GM18502 (cell line): Measurements from ENCODE around the gene PNLIP.

ENCODE experiments used
- ATAC-seq: cut with Tn5 transposase; IDR thresholded peaks from one replicate; pipeline ENCODE4 v1.9.1; 2021; ENCODE audit warnings: mild to moderate bottlenecking; ENCODE audit not compliant: unreplicated experiment, poor library complexity

The PNLIP gene

DNA sequence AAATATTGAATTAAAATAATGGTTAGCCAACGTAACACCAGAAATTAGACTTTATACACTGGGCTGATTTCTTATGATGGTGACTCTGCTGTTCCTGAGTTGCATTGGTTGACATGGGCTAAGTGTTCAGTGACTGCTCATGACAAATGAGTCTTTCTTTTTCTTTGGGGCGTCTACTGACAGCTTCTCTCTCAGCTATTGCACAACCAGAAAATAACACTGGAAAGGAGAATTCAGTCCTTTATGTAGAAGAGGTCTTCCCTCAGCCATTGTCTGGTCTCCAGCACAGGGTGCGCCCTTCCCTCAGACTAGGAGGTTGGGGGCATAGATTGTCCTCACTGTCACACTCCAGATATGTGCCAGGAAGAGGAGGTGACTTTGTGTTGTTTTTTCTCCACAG is 21.6 kb downstream of the PNLIP start:
- no peak for ATAC-seq

DNA sequence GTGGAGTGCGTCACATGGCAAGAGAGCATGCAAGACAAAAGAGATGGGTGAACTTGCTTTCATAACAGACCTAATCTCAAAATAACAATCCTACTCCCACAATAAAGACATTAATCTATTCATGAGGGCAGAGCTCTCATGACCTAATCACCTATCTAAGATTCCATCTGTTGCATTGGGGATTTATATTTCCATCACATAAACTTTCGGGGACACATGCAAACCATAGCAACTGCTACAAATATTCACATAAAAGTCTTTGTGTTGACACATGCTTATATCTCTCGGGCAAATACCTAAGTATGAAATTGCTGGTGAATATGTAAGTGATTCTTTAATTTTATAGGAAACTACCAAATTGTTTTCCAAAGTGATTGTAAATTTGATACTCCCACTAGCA is 29.1 kb downstream of the PNLIP start:
- no peak for ATAC-seq

DNA sequence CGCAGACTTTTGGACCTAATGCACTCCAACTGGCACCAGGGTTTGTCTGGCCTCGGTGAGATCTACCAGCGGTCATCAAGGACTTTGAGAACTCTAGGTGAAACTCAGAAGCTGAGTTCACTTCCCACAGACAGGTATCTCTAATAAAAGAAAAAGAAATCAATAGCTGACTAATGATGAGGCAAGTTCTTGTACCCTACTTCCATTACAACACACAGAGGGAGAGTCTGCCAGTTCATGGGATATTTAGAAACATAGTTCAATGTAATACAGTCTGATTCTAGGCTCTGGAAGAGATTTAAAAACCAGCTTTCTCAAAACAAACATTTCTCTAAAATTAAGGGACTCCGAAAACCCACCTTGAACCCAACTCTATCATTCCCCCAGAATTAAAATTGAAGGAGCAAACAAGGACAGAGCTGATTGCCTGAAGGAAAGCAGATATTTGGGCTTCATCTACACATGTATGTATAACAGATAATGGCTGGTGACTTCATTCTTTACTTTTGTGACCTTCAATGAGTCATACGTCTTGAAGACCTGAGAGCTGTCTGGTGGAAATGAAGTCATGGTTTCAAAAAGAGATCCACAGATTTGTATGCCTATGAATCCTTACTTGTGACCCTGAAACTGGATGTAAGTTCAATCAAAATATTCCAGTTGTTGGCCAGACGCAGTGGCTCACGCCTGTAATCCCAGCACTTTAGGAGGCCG is 42.3 kb downstream of the PNLIP start:
- ATAC-seq = no peak

DNA sequence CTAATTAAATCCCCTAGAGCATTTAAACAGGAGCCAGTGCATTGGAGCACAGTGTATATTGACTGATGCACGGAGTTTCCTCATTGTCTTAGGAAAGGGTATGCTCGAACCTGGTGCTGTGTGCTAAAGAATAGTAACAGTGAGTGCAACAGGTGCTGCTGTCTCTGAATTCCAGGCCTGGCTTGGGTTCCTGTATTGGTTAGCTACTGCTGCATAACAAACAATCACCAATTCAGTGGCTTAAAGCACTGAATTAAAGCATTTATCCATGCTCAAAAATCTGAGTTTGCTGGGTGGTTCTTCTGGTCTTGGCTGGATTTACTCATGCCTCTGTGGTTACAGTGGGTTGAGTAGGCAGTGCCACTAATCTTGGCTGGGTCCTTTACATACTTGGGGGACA is 43.3 kb downstream of the PNLIP start:
- no peak for ATAC-seq

DNA sequence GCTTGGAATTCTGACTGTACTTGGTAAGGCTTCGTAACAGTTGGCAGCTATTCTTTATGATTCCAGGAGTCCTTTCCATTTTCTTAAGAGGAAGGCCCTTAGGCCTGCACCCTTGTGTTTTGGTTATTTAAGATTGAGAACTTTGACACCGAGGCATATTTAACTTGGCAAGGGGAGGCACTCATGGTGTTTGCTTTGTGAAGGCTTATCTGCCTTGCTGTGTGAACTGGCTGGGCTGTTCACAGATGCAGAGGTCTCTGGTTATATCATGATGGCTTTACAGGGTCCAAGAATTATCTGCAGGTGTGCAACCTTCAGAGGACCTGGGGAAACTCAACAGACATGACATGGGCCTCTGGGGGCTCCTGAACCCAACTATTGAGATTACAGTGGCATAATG is 44.2 kb downstream of the PNLIP start:
- no peak for ATAC-seq

DNA sequence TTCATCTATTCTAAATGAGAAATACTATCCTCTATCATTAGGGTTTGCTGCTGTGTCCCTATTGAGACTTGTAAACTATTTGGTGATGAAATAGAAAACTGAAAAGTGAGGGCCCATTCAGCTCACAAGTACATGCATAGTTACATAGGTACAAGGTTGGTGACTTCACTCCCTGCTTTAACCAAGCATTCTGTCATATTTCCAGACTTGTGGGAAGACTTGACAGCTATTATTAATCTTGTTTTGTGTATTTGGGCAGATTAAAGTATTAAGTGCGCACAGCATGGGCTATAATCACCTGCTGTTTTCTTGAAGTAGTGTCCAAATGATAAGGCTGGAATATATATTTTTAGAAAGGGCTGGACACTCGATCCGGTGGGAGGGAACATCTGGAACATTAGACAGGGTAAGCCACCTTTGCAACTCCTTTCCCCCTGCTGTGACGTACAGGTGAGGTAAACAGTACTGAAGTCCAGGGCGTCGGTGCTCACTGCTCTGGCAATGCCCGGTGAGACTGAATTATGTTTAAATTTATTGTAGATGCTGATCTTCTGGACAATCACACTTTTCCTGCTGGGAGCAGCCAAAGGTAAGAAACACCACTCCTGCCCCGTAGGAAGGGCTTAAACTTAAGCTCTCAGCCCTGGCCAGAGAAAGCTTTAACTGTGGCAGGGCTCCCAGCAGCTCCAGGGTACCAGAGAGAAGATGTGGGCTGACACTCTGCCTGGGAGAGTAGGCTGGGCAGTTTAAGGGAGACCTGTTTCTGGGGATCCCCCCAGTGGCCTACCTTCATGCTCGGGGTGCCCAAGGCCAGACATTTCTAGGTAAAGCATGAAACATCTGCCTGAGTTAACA is 45.1 kb downstream of the PNLIP start, which contains the start of gene PNLIPRP1:
TSS of gene PNLIPRP1 (plus strand) at position 370 of the 855 bp plus-strand sequence. CDS start at position 541, 171 bp downstream.
- no peak for ATAC-seq

DNA sequence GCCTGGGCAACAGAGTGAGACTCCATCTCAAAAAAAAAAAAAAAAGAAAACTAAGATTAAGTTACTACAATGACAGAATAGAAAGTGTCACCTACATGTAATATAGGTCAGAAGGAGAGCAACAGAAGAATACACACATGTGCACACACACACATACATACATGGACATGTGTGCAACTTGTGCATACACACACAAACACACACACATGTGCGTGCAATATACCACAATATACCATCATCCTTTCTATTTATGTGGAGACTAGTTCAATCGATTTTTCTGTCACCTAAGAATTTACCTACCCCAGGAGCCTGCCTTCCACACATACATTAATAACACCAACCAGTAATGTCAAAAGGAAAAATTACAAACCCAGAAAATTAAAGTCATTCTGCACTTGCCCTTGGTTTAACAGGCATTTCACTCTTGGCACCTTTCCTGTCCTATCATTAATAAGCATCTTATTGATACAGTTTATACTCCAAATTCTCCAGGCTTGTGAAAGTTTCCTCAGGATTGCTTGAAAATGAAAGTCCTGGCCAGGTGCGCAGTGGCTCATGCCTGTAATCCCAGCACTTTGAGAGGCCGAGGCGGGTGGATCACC is 47.5 kb downstream of the PNLIP start:
- ATAC-seq = no peak

DNA sequence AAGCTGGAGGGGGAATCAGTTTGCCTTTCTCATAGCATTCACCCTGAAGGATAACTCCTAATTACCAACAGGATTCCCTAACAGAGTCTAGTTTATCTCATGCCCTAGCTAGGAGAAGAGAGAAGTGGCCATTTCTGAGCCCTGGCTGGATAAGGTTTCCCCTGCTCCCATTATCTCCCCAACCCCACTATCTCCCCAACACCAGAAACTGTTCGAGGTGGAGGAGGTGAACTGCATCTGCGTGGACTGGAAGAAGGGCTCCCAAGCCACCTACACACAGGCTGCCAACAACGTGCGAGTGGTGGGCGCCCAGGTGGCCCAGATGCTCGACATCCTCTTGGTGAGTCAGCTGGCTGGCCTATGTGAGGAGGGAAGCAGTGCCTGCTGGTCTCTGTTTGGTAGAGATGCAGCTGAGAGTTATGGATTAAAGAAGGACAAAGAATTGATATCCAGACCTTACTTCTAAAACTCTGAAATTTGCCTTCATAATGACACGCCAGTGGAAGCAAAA is 48.8 kb downstream of the PNLIP start:
- ATAC-seq = no peak

DNA sequence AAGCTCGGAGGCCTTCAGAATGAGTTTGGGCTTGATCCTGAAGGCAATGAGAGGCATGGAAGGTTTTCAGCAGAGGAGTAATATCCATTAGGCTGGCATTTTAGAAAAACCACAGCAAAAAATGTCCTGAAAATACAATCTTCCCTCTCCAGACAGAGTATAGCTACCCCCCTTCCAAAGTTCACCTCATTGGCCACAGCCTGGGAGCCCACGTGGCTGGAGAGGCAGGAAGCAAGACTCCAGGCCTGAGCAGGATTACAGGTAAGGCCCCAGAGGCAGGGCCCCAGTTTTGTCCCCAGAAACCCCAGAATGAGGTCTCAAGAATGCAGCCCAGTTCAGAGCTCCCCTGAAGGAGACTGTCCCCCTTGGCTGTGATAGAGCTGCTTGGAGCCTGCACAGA is 50.3 kb downstream of the PNLIP start:
- ATAC-seq = no peak

DNA sequence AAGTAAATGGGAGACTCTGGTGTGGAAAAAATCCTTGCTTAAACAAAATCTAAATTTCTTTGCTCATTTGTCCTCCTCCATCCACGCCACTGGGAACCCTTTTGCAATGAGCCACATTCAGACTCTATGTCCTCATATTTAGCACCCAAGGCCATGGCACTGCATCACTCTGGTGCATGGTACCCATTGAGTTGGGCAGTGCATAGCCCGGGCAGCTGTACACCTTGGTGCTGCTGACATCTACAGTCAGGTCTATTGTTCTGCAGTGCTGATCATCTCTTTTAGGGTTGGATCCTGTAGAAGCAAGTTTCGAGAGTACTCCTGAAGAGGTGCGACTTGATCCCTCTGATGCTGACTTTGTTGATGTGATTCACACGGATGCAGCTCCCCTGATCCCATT is 51.8 kb downstream of the PNLIP start:
- ATAC-seq = no peak

DNA sequence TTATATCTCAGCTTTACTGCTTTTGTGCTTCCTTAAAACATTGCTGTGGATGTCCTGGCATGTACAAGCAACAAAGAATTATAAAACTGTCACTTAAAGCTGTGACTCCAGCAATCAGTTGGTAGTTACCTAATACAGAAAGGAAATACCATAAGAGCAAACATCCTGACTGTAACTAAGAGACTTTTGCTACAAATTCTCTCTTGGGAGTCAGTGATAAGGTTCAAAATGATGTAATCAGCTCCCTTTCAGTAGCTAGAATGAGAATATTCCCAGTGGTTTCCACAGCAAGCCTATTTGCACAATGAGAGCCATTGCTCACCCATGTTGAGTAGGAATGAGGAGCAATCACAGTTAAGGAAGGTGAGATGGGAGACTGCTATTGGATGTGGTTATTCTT is 52.6 kb downstream of the PNLIP start:
- no peak for ATAC-seq

DNA sequence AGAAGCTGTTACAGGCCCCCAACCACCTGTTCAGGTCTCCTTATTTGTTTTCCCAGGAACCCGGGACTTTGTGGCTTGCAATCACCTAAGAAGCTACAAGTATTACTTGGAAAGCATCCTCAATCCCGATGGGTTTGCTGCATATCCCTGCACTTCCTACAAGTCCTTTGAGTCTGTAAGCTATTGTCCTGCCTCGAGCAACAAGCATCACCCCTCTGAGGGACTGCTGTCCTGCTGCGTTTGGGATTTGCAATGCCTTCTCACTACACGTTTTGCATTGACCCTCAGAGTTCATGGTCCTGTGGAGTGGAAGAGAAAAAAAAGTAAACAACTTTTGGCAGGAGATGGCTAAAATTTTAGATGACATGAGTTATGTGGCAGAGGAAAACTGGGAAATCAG is 54.3 kb downstream of the PNLIP start:
- no peak for ATAC-seq

DNA sequence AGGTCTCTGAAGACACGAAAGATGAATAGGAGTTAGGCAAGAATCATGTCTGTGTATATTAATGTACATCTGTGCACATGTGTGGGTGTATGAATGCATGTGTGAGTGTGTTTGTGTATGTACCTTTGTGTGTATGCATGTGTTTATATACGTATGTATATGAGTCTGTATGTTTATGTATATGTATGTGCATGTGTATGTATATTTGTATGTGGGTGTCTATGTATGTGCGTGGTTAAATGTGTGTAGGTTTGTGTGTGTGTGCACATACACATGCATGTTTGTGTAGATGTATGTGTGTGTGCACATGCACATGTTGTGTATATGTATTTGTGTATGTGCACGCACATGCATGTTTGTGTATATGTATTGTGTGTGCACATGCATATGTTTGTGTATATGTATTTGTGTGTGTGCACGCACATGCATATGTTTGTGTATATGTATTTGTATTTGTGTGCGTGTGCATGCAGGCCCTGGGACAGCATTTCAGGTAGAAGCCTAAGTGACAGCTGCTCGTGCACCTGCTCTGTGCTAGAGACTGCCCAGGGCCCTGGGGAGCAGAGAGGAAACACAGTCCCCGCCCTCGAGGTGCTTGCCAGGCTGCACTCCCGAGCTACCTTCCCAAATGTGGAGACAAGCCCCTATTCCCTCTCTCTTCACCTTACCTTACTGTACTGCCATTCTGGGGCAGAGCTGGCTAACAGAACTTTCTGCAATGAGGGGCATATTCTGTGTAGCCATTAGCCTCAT is 57.1 kb downstream of the PNLIP start:
- no peak for ATAC-seq

DNA sequence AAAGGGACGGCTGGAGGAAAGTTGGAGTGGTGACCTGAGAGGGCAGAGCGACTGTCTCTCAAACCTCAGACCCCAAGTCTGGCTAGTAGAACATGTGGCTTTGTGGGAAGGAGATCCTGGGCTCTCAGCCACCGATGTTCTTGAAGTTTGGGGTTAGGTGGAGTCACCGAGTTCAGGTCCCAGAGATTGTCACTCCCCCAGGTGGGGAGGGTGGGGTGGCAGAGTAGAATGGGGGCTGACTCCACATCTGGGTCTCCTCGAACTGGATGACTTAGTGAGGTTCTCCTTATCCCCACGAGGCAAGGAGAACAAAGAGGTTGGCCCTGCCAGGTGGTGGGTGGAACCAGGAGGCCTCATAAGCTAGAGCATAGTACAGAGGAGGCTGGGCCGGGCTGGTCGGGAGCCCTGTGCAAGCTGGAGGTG is 60.3 kb downstream of the PNLIP start:
- ATAC-seq = no peak

DNA sequence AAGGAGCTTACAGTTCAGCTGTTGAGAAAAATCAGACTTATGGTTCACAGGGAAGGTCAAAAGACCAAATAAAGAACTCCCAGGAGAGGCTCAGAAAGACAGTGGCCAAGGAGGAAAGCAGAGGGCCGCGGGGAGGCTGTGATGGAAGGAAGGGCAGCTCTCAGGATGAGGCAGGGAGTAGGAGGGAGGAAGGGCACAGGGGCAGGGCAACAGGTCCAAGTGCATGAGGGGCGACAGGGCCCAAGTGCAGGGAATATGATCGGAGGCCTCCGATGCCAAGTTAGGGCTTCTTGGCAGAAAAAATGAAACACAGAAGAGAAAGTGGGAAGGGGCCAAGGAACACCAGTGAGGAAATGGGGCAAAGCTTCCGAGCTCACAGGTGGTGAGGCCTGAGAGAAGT is 61.6 kb downstream of the PNLIP start:
- ATAC-seq = no peak

DNA sequence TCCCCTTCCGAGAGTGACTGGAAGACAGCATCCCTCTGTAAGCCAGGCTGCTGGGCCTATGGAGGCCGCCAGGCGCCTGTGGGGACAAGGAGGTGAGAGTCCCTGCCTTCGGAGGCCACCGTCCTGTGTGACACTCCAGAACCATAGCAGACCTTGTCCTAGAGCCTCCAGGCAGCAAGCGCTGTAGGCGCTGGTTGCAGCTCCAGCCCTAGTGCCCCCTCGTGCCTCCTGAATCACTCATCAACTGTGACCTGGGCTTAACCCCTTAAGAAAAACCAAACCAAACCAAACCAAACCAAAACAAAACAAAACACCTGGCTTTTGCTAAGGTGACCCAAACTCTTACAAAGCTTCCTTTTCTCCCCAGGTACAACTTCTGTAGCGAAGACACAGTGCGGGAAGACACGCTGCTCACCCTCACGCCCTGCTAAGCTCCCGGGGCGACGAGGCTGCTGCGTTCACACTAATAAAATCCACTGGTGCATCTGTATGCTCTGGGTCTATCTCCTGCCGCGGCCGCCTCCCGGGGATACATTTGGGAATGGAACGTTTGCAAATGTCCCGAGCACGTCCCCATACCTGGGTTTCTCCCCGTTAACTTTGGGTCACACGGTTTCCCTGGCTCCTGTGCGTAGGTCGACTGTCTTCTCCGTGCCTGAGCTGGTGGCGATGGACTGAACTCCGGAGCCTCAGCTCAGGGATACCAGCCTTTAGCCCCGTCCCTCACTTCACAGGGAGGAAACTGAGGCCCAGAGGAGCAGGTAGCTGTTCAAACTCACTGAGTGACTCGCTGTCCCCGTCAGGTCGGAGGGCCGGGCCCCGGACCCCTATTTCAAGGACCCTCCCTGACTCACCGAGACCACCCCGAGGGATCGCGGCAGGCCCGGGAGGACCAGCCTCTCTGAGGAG is 63.2 kb downstream of the PNLIP start:
- no peak for ATAC-seq

DNA sequence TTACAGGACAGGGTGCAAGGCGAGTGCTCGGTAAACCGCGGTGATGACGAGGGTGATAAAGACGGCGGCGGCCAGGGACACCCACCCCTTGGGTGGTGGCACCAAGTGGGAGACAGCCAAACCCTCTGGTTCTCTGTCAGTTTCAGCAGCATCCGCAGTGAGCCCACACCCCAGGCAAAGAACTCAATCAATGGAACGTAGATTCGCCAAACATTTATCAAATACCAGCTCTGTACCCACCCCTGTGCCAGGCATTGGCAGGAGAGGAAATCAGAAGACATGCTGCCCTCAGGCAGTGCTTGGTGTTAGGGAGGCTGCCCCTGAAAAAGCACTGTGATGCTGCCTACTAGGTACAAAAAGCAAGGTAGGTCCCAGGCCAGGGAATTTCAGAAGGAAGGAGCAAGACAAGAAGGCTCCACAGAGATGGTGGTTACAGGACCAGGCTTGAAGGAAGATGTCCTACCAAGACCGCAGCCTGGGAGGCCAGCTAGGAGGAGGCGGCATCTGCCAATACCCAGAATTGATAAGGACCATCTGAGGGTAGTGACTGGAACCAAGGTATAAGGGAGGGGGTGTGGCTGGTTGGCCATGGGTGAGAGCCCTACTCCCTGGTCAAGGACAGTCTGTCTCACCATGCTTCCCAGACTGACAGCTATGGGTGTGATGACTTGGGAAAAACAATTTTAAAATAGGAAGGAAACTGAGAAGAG is 64.9 kb downstream of the PNLIP start:
- no peak for ATAC-seq

DNA sequence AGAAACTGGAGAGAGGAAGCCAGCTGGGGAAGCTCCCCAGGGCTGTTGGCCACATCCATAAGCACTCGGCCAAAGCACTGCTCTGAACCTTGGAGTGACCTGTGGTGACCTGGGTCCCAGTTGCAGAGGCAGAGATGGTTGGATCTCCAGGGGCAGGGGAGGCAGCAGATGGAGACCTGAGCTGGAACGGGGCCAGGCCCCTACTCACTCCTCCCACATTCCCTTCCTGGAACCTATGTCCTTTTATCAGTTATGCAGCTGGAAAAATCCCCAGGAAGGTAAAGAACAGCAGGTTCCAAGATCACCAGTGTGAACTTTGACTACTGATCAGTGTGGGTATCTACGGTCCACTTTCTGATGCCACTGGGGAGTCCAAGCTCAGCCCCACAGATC is 65.4 kb downstream of the PNLIP start:
- no peak for ATAC-seq
